ENCODE measurements around the gene RNF41.
"Not testable (repeated sequence)": the region's sequence is repeated elsewhere in the genome, so short reads cannot be mapped to it uniquely, and the experiment has no call there.

RNF41 gene

DNA sequence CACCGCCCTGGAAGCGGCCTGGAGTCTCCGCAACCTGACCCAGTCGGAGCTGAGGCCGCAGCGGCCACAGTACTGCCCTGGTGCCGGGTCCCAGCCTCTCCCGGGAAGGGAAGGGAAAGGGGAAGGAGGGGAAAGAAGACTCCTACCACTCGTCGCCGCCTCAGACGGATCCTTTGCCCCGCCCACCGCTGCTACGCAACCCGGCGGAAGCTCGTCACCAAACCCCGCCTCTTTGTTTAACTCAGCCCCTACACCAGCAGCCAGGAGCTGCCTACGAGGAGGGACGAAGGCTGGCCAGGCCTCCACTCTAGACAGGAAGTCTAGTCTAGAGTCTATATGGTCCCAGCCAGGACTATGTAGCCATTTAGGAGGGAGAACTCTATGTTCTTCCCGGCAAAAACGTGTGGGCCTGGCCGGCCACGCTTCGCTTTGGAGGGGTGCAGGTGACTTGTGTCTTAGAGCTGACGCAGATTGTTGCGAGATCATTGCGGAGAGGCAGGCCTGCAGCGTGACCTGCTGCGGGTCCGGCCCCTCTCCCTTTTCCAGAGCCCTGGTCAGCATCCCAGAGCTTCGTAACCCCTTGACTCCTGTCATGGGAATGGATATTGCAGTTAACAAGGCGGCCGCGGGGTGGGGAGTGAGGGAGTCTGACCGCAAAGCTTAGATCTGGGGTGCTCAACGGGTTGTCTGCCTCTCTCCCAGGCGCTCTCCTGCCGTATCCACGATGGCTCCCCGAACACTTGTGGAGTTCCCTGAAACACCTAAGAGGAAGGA lies at the start of gene RNF41:
Gene RNF41, minus strand, starts transcription at position 166 of the 774 bp plus-strand sequence. CDS start 7,875 bp downstream, outside the sequence.
- peak; percentile 90 for DNase-seq (ENCODE audit: low read depth, low spot score)

DNA sequence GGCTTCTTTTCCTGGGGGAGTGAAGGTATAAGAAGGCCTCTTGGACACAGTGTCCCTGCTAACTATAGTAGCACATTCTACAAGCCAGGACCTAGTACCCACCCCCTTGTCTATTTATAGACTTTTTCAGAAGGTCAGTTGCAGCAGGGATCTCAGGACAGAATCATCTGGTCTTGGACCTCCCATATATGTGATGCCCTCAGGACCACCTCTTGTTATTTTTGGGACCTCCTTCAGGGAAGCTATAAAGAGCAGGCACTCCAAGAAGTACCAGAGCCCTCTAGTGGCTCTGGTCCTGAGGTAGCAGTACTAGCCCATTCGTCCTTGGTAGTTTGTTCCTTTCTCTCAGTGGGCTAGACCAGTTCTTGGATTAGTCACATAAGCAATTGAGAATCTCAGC lies 49.3 kb upstream of the RNF41 start:
- no peak for DNase-seq (ENCODE audit: low read depth, low spot score)

DNA sequence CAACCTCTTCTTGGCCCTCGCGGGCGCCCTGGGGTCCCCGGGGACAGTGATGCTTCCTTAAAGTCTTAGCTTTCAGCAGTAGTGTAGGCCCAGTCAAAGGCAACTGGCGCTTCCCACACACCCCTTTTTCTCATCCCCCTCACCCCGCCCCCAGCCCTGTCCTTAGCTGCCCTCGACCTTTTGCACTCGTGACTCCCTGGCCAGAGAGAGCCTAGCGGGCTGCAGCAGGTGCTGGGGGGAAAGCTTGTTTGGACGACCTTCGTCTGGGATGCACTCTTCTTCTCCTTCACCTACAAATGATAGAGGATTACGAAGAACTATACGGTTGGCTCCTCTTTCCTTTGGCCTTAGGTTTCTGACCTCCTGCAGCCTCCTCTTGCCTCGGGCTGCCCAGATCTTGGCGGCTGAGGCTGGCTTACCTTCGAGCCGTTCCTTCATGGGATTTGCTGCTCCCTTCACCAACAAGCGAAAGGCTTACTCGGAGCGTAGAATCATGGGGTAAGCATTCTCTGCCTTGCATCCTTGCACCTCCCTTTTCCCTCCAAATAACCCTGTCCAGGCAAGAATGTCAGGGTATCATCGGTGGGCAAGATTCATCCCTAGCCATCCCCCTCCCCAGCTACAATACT lies 45.8 kb upstream of the RNF41 start:
- DNase-seq (ENCODE audit: low read depth, low spot score) = no peak

DNA sequence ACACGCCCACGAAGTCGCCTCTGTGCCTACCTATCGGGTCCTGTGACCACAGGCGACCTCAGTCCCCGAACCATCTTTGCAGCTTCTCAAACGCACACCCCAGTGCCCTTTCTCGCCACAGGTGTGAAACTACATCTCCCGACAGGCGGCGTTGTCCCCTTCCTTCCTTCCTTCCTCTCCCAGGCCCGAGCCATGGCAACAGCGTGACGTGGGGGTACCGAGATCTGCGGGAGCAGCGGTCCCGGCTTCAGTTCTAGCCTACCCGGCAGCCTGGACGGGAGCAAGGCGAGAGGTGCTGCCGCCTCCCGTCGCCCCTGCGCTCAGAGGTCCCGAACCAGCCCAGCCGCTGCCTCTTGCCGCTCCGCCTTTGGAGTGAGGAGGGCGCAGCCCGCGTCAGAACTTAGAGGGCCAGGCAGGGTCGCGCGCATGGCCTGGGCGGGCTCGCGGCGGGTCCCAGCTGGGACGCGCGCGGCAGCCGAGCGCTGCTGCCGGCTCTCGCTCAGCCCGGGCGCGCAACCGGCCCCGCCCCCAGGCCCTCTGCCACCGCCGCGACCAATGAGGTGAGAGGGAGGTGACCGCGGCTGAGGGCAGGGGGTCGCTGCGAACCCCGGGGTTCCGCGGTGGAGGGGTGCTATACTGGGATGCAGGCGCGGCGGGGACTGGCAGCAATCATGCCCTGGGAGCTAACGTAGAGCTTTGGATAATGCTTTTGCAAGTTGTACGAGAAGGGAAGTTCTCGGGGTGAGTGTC lies 45.1 kb upstream of the RNF41 start, which contains the start of gene COQ10A:
Gene COQ10A, plus strand, starts transcription at position 250 of the 750 bp plus-strand sequence. Its CDS starts 177 bp downstream, at position 427.
- DNase-seq (ENCODE audit: low read depth, low spot score) = peak; percentile 82

DNA sequence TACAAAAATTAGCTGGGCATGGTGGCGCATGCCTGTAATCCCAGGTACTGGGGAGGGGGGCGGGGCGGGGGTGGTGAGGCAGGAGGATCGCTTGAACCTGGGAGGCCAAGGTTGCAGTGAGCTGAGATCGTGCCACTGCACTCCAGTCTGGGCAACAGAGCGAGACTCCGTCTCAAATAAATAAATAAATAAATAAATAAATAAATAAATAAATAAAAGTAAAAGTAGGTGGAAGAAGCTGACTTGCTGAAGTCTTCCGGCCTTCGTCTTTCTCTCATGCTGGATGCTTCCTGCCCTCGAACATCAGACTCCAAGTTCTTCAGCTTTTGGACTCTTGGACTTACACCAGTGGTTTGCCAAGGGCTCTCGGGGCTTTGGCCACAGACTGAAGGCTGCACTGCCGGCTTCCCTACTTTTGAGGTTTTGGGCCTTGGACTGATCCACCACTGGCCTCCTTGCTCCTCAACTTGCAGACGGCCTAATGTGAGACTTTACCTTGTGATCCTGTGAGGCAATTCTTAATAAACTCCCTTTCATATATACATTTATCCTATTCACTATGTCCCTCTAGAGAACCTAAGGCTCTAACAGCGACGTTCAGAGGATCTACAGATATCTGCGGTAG lies 44.5 kb upstream of the RNF41 start:
- not testable (repeated sequence) for DNase-seq (ENCODE audit: low read depth, low spot score)

DNA sequence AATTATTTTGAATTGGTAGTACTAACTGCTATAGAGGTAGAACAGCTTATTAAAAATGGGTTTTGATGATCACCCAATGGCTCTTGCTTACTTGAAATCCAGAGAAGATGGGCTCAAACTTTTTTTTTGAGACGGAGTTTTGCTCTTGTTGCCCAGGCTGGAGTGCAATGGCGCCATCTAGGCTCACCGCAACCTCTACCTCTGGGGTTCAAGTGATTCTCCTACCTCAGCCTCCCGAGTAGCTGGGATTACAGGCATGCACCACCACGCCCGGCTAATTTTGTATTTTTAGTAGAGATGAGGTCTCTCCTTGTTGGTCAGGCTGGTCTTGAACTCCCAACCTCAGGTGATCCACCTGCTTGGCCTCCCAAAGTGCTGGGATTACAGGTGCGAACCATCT lies 41.2 kb upstream of the RNF41 start:
- DNase-seq (ENCODE audit: low read depth, low spot score) = not testable (repeated sequence)

DNA sequence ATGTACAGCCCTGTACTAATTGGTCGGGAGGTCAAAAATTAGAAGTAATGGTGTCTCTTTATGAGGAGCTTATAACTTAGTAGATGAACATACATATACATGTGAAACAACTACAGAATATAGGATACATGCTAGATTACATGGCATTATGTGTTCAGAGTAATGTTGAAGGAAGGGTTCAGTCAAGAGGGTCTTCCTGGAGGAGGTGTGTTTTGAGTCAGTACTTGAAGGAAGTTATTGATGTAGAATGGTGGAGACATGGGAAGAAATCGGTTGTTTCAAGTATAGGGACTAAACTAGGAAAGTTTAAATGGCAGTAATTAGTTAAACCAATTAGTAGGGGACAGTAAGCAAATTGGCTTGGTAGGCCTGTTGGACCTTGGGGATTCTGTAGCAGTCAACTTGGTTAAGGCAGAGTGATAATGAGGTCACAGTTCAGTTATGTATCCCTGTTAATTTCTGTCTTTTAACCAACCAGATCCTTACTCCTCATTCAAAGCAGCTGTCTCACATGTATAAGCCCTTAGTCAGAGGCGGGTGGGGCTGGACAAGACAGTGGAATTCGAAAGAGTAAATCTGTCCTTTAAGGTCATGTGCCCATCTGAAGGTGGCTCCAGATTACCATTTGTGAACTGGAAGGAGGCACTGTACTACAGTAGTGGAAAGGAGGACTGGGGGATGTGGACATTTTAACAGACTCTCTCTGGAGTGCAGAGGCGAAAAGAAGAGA lies 39.9 kb upstream of the RNF41 start:
- DNase-seq (ENCODE audit: low read depth, low spot score) = no peak

DNA sequence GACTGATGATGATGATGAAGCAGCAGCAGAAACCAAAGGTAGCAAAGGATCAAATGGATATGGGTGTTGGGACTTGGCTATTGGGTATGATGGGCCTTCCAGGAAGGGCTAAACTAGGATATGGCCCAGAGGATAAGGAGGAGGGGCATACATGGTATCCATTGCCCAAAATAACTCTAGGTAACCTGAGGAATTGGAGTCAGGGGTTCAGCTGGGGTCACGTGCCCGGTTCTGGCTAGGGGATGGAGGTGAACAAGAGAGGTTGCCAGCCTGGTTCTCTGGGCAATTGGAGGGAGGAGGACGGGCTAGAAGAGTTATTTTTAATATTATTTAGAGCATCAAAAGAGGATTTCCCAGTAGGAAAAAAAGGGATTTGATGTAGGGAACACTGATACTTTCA lies 39.2 kb upstream of the RNF41 start:
- DNase-seq (ENCODE audit: low read depth, low spot score) = no peak

DNA sequence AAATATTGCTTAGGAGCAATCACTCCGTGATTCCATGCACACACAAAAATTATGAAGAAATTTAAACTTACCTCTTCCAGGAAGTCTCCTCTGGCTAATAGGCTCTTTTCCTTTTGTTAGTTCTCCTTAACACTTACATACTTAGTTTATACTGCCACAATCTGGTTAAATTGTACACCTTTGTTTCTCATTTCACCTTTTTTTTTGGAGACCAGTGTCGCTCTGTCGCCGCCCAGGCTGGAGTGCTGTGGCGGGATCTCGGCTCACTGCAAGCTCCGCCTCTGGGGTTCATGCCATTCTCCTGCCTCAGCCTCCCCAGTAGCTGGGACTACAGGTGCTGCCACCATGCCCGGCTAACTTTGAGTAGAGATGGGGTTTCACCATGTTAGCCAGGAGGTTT lies 38.7 kb upstream of the RNF41 start:
- no peak for DNase-seq (ENCODE audit: low read depth, low spot score)

DNA sequence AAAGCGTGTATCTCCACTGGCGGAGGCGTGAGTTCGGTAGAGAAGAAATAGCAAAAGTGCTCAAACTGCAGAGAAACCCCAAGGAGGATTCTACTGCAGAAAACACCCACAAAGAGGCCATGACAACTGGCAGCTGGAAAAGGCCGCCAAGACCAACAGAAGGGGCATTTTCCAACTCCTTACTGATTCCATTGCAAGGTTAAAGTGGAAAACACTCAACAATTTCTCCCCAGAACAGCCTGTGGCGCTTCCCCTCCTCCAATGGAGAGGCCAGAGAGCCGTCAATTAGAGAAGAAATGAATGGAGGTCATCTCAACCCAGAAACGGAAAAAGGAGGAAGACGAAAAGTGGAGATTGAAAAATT lies 37.1 kb upstream of the RNF41 start:
- no peak for DNase-seq (ENCODE audit: low read depth, low spot score)

DNA sequence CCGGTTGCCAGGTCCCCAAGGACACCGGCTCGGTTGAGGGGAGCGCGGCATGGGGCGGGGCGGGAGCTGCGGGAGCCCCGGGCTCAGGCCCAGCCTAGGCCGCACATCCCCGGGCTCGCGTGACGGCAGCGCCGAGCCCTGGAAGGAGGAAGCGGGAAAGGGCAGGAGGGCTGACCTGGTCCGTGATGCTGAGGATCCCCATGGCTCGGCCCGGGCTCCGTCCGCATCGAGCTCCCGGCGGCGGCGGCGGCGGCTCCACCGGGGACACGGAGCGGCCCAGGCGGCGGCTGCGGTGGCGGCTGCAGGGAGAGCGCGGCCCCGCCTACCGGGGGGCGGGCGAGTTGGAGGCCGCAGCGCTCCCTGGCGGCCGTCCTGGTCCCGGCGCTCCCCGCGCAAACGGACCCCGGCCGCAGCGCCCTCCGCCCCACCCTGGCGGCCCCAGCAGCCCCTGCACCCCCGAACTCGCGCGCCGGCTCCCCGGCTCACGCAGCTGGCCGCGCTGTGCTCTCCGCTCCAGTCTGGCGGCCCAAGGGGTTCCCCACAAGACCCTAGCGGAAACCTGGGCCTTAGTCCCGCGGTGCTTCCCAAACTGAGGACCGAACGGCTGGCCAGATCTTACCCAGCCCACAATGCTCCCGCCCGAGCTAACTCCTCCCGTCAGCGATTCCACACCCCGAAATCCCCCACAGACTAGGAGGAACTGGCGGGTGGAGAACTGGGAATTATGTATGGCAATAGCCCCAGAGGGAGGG lies 36.5 kb upstream of the RNF41 start, which contains the start of gene ANKRD52:
Gene ANKRD52, minus strand, starts transcription at position 317 of the 752 bp plus-strand sequence. Its CDS starts 115 bp downstream, at position 202.
- no peak for DNase-seq (ENCODE audit: low read depth, low spot score)

DNA sequence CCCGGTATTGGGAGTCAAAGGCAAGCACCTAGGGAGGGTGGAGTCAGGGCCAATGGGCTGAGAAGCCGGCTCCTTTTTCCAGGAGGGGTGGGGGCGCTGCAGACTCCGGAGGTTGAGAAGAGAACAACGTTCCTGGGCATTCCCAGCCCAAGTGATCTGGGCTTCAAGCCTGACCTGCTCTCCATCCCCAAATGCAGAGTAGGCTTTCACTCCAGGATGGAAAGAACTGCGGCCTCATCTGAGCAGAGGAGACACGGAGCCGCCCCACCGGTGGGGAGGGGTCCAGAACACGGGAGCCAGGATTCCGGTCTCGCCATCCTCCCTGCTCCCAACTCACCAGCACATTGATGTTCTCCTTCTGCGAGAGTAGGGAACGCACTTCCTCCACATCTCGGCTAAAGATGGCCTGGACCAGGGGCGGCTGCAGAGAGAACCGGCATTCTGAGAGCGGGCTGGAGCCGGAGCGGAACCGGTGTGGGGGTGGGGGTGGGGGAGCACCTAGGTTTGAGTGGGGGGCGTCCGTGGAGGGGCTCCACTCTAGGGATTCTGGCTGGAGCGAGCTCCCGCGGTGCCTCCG lies 35.9 kb upstream of the RNF41 start:
- DNase-seq (ENCODE audit: low read depth, low spot score) = no peak

DNA sequence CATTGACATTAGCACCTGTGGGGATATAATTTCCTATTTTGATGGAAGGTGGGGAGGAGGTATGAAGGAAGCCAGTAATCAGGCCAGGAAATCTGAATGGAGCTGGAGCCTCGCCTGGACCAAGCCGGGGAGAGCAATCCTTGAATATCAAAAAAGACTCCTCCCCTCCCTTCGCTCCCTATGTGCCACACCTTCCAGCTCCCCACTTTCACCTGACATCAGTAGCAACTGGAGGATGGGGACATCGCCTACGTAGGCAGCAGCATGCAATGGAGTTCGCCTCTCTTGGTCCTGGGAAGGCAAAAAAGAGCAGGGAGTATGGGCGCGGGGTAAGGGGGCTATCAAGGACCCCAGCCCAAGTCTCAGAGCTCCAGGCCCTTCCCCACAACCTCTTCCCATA lies 35.3 kb upstream of the RNF41 start:
- DNase-seq (ENCODE audit: low read depth, low spot score) = no peak

DNA sequence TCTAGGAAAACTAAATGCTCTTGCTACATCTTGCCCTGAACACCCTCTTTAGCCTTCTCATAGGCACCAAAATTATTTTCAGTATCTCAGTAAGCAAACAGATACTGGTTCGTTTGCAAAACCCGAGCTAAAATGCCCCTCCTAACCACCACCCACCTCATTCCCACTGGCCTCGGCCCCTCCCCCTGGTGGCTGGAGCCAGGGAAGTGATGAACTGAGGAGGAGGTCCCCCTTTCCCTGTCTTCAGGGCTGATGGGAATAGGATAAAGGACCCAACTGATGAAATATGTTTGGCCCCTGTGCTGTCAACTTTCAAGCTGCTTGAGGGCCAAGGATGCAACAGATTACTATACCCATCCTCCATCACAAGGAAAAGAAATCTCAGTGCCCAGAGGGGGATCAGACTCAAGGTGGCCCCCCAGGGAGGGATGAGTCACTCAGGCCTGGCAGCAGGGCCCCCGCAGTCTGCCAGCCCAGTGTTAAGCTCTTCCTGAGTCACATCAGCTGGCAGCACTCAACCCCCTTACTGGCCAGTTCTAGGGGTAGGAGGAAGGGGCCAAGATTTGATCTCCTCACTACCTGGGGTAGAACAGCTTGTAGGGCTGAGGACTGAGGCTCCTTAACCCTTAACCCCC lies 34.7 kb upstream of the RNF41 start:
- no peak for DNase-seq (ENCODE audit: low read depth, low spot score)

DNA sequence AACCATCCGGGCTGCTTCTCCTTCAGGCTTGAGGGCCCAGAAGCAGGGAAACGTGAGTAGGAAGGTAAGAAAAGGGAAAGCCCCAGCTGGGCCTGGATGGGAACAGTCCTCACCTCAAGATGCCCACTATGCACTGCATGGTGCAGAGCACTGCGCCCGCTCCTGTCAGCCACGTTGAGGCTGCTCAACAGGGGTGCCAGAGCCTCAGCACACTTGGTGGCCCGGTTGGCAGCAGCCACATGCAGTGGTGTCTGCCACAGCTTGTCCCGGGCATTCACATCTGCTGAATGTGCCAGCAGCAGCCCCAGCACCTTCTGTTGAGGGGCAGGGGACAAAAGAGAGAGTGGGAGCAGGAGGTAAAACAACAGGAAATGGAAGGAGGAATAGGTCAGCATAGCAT lies 33.9 kb upstream of the RNF41 start:
- DNase-seq (ENCODE audit: low read depth, low spot score) = no peak

DNA sequence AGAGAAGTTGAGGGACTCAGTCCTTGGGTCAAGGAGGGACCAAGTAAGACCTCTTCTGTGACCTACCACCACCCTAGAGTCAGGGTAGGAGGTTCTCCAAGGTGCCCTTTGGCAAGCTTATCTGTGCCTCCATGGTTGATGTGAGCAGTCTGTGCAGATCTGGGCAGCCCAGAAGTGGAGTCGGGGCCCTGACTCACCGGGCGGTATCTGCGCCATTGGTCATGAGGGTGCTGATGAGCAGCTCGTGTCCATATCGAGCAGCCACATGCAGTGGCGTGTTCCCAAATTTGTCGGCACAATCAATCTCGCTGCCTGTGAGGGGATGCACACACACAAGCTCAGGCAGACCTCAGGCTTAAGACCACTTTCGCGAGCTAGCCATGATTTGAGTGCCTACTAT lies 31.4 kb upstream of the RNF41 start:
- DNase-seq (ENCODE audit: low read depth, low spot score) = no peak

DNA sequence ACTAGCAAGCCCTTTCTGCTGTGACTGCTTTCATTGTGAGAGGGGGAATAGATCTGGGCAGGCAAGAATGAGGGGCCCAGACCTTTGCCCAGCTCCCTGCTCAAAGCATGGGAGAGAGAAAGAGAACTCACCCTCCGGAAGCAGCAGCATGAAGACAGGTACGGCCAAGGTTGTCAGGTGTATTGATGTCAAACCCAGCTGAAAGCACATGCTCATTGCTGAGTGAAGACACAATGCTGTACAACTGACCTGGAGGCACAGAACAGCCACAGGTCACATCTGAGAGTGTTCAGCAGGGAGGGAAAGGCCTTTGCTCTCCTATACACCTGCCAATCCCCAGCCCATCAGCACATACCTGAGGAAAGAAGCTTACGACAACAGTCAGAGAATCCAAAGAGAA lies 30.9 kb upstream of the RNF41 start:
- no peak for DNase-seq (ENCODE audit: low read depth, low spot score)

DNA sequence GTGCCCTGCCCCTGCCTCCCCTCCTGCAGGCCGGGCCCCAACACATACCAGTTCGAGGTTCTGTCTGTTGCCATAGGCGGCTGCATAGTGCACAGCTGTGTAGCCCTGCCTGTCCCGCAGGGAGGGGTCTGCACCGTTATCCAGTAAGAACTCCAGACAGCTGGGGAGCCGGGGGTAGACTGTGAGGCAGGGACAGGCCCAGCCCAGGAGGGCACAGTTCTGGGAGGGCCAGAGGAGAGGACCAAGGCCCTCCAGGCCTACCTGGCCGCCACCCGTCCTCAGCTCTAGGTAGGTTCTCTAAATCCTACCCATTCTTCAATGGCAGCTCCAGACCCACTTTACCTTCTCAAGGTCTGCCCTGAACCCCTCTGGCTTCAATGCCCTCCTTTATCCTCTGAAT lies 27.0 kb upstream of the RNF41 start:
- no peak for DNase-seq (ENCODE audit: low read depth, low spot score)

DNA sequence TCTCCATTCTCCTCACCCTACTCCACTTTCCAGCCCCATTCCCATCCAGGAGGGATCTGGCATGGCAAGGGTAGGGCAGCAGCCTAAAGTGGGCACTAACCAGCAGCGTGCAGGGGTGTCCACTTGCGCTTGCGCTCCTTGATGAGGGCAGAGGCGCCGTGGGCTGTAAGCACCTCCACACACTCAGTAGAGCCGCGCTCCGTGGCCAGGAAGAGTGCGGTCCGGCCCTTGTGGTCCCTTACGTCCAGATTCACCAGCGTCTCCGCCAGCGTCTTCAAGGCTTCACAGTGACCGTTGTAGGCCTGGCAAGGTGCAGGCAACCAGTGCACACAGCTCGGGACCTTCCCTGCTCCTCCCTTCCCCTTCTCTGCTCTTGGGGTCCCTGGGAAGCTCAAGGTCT lies 26.2 kb upstream of the RNF41 start:
- DNase-seq (ENCODE audit: low read depth, low spot score) = no peak

DNA sequence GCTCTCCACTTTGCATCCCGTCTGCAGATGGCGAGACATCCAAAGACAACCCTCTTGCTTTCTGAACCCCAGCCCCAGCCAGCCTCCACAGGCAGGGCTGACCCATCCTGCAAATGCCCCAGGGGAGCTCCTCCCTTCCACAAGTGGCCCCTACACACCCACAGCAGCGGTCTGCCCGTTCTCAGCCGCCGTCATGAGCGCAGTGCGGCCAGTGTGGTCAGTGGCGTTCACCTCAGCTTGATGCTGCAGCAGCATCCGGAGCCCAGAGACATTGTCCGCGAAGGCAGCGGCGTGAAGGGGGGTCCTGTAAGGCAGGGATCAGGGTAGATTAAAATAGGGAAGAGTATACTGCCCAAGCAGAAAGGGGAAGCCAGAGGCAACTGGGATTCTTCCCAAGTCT lies 22.8 kb upstream of the RNF41 start:
- no peak for DNase-seq (ENCODE audit: low read depth, low spot score)
